Inferior parietal cortex (tissue), 1 donor: ENCODE data around the gene SPNS2.

Experiments
- DNase-seq: peaks from one replicate; pipeline ENCODE4 v3.0.0-alpha.2; 2016; ENCODE audit errors: extremely low spot score

Gene SPNS2

GRCh38 chr17:4520060-4520893, 21.6 kb downstream of the SPNS2 start:
- DNase-seq: no peak

GRCh38 chr17:4520894-4521600, 22.4 kb downstream of the SPNS2 start:
- DNase-seq: no peak

GRCh38 chr17:4522661-4523060, 24.0 kb downstream of the SPNS2 start:
- no peak for DNase-seq

GRCh38 chr17:4523946-4524345, 25.3 kb downstream of the SPNS2 start:
- no peak for DNase-seq

GRCh38 chr17:4525691-4526397, 27.2 kb downstream of the SPNS2 start:
- no peak for DNase-seq

GRCh38 chr17:4527134-4527533, 28.5 kb downstream of the SPNS2 start:
- DNase-seq: no peak

GRCh38 chr17:4527566-4528125, 29.0 kb downstream of the SPNS2 start:
- DNase-seq: no peak

GRCh38 chr17:4529533-4530152, 31.0 kb downstream of the SPNS2 start:
- DNase-seq: no peak

GRCh38 chr17:4530799-4531730, 32.4 kb downstream of the SPNS2 start:
- DNase-seq: no peak

- DNase-seq: no peak
Observed at GRCh38 chr17:4531988-4532736, 33.5 kb downstream of the SPNS2 start.

- no peak for DNase-seq
Observed at GRCh38 chr17:4532860-4533522, 34.3 kb downstream of the SPNS2 start.

GRCh38 chr17:4533523-4534504, 35.1 kb downstream of the SPNS2 start:
- peak; percentile 82 for DNase-seq

- no peak for DNase-seq
Observed at GRCh38 chr17:4534515-4534914, 35.8 kb downstream of the SPNS2 start.

- DNase-seq: no peak
Observed at GRCh38 chr17:4534928-4535666, 36.4 kb downstream of the SPNS2 start.

GRCh38 chr17:4535667-4536258, 37.1 kb downstream of the SPNS2 start:
- DNase-seq: no peak

GRCh38 chr17:4536259-4536741, 37.6 kb downstream of the SPNS2 start:
- no peak for DNase-seq
